GM19463 (cell line): ENCODE data around the gene GRIN2A.
A peak's percentile ranks its signal among the peaks of the same experiment; 100 is the strongest.

Source experiments
- ATAC-seq: cut with Tn5 transposase; IDR thresholded peaks from one replicate; pipeline ENCODE4 v1.9.1; 2021; ENCODE audit warnings: mild to moderate bottlenecking, moderate library complexity; ENCODE audit not compliant: unreplicated experiment

Gene GRIN2A

DNA sequence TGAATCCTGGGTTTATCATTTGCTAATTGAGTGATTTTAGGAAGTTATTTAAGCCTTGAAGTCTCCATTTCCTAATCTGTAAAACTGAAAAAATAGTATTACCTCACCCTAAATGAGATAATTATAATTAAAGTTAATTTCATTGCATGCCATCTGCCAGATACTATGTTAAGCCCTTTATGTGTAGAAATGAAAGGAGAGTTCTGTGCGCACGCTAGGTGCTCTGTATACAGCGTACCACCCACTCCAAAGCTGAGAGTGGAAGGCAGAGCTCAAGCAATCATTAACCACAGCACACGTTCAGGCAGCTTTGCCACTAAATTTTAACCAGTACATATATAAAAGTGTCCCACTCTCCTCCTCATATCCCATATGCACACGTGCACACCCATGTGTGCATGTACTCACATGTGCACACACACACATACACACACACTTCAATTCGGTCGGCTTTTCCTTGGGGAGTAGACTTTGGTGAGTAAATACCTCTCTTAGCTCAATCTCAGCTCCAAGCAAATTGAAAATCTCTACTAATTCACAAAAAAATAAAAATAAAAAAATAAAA, 204.8 kb downstream of the GRIN2A start:
- ATAC-seq: no peak

DNA sequence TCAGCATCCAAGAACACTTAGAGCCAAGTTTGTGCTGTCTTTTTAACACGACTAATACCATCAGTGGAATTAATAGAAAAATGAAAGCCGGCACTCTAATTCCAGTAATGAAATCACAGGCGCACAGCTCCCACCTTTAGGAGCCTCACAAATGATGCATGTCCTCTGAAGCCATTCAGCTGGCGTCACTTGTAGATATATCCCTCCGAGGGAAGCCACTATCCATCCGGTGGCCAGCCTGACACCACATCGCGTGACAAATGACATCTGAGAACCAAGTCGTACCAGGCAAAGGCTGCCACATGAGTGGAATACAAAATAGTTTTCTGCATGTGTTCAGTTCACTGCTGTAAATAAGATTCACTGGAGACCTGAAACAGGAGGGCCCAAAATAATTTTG, 205.6 kb downstream of the GRIN2A start:
- no peak for ATAC-seq

- no peak for ATAC-seq
Measured at GRCh38 chr16:9971907-9972306, 210.3 kb downstream of the GRIN2A start.

GRCh38 chr16:9970796-9971195, 211.4 kb downstream of the GRIN2A start:
- ATAC-seq: no peak

GRCh38 chr16:9970244-9970643, 212.0 kb downstream of the GRIN2A start:
- ATAC-seq: no peak

DNA sequence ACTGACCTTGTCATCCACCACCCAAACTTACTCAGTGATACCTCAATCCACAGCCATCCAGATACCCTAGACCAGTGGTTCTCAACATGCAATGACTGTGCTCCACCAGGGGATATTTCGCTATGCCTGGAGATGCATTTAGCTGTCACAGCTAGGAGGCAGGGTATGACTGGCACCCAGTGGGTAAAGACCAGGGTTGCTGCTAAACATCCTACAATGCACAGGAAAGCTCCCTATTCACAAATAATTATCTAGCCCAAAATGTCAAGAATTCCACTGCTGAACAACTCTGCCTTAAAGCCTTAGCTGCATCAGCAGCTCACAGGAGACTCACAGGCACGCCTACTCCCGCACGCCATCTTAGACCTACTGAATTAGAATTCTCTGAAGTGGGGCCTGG, 212.6 kb downstream of the GRIN2A start:
- ATAC-seq: no peak

GRCh38 chr16:9966569-9967157, 215.6 kb downstream of the GRIN2A start:
- ATAC-seq: peak; percentile 90

GRCh38 chr16:9965079-9965478, 217.1 kb downstream of the GRIN2A start:
- ATAC-seq: no peak

GRCh38 chr16:9964426-9964825, 217.8 kb downstream of the GRIN2A start:
- ATAC-seq: no peak

DNA sequence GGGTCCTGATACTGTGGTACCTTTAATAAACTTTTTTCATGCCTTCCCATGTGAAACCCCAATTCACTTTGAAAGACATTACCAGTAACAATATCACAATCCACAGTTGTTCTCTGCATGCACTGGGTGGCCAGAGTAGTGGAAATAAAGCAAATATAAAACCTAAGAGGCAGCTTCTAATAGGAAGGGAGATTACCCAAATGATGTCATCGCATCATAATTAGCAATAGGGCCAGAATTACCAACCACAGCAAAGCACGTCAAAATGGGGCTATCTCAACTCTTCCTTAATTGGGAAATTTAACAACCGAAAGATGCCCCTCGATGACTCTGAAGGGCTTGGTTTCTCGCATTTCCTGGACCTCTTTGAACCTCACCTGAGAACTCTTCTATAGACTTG, 224.8 kb downstream of the GRIN2A start:
- no peak for ATAC-seq

GRCh38 chr16:9957002-9957401, 225.2 kb downstream of the GRIN2A start:
- ATAC-seq: no peak

DNA sequence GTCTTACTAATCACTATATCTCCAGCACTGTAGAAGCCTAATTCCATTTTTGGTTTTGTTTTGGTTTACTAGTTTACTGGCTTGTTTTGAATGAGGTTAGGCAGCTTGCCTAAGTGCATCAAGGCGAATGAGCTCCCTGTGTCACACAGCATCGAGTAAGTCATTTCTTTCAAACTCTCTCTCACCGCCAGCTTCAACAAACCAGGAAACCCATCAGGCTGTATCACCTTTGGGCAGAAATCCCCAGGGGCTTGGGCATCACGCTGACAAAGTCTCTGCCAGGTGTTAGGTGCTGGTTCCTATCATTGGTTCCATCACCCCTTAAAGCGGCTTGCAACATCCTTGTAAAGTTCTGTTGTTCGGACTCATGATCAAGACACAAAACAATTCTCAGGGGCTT, 226.6 kb downstream of the GRIN2A start:
- no peak for ATAC-seq

- ATAC-seq: no peak
Measured at GRCh38 chr16:9953908-9954570, 228.2 kb downstream of the GRIN2A start.

DNA sequence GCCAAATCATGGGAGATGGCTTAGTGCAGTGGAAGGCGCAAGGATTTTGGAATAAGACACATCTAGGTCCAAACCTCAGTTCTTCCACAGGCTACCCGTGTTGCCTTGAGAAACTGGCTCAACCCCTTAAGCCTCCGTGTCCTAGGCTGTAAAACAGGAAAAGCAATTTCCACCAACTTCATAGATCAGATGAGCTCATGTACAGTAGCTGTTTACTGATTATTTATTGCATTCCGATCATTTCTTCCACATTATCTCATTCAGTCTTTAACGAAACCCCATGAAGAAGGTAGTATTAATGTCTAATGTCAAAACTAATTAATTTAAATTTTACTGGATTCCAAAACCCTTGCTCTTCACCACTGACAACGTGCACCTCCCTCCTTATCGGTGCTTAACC, 231.6 kb downstream of the GRIN2A start:
- ATAC-seq: no peak

- ATAC-seq: no peak
Measured at GRCh38 chr16:9949396-9949795, 232.8 kb downstream of the GRIN2A start.

DNA sequence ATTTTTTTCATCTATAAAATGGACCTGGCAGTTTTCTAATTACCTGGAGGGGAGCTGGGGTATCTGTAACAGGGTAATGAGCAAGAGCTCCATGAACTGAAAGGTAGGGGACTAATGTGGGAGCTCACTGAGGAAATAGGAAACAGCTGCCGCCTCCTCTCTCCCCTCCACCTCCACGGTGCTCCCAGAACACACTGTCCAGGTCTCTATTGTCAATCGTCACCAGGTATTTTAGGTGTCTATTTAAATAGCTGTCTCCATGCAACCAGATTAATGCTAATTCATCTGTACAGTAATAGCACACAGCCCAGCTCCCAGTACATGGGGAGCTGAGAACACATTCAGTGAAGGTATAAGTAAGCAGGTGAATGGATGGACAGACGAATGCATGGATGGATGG, 233.3 kb downstream of the GRIN2A start:
- no peak for ATAC-seq

- ATAC-seq: no peak
Measured at GRCh38 chr16:9946022-9946720, 236.1 kb downstream of the GRIN2A start.

DNA sequence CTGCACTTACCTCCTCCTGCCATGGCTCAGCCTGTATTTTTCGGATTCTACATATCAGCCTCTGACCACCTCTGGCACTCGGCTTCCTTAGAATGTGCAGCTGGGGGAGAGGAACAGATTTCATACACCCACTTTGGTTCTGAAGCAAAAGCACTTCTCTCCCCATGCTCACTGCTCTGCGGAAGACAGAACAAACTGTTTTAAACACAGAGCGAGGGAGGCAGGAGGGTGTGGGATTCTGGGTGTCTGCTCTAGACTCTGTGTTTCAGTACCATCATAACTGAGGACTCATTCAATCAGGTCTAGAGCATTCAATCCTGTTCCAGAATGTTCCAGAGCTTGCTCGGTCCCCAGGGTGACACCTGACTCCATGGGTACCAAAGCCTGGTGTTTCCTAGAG, 239.1 kb downstream of the GRIN2A start:
- ATAC-seq: no peak

GRCh38 chr16:9941245-9941644, 241.0 kb downstream of the GRIN2A start:
- ATAC-seq: no peak

- no peak for ATAC-seq
Measured at GRCh38 chr16:9934723-9935508, 247.3 kb downstream of the GRIN2A start.

DNA sequence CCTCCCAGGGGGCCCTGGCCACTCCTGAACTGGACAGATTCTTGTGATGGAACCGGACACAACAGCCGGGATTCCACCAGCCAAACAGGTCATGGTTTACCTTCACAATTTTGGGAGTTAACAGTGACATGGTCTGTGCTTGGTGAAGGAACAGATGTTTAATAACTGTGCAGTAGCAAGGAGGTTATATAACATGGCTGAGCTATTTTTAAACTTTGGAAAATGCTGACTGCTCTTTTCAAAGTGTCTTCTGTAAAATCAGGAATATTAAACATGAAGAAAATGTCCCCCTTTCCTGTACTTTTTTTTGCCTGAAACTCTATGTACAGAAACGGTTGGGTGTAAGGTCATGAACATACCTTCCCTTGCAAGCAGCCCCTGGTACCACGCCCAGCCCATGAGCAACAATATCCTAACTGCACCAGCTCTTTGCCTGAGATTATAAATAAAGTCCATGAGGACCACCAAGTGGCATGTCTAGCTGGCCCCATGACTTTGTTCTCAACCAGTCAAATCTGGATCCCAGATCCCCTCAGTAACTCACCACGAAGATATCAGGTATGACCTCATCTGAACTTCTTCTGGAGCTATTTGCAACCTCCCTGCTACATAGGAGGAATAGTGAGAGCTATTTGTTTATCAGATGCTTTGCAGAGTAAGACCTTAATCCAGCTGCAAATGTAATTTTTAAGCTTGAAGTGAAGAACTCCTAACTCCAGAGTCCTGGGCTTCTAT, 249.1 kb downstream of the GRIN2A start:
- no peak for ATAC-seq
